Ureter (tissue), 1 donor: Measurements from ENCODE around the gene PATL2. TPM values are rescaled to one million over a fixed set of nuclear protein-coding genes. Genes with fewer than 3 reads are reported as not detected.
"Not testable (repeated sequence)": the region's sequence is repeated elsewhere in the genome, so short reads cannot be mapped to it uniquely, and the experiment has no call there.

Source experiments
- DNase-seq: peaks from one replicate; pipeline ENCODE4 v3.0.0-alpha.2; 2020; ENCODE audit warnings: low spot score
- total RNA-seq: library from RNA; stranded (reverse); gene quantifications from one replicate; pipeline ENCODE4 v1.2.4, GENCODE V29; 2023
- donor health status: DM: yes; HTN: yes; CAD: no.

PATL2 gene
- total RNA-seq, 1 donor from 2014 or later: 4.0 TPM

- DNase-seq: no peak
These were observed 64.1 kb downstream of the PATL2 start for GRCh38 chr15:44647036-44647435.

- no peak for DNase-seq
These were observed 64.7 kb downstream of the PATL2 start for GRCh38 chr15:44646460-44646859.

- DNase-seq: no peak
These were observed 69.5 kb downstream of the PATL2 start for GRCh38 chr15:44641651-44642050.

- no peak for DNase-seq
These were observed 74.1 kb downstream of the PATL2 start for GRCh38 chr15:44636976-44637375.

GRCh38 chr15:44633603-44634002, 77.5 kb downstream of the PATL2 start:
- no peak for DNase-seq

GRCh38 chr15:44625286-44625685, 85.8 kb downstream of the PATL2 start:
- not testable (repeated sequence) for DNase-seq

GRCh38 chr15:44623178-44623577, 87.9 kb downstream of the PATL2 start:
- DNase-seq: no peak

GRCh38 chr15:44620081-44620480, 91.0 kb downstream of the PATL2 start:
- DNase-seq: no peak

GRCh38 chr15:44616974-44617373, 94.1 kb downstream of the PATL2 start:
- DNase-seq: no peak

Other genes with a start within 250 kb of the PATL2 start
- 82.9 TPM for gene EIF3J, start 174.2 kb downstream of the PATL2 start, total RNA-seq
- gene SPG11, start 47.7 kb downstream of the PATL2 start, total RNA-seq: 155 TPM
- gene B2M, start 194 bp upstream of the PATL2 start, total RNA-seq: 1,566 TPM
- 25.7 TPM for gene TRIM69, start 25.2 kb upstream of the PATL2 start, total RNA-seq
- gene TERB2, start 245.4 kb upstream of the PATL2 start, total RNA-seq: not detected